ENCODE data around the gene SLC5A1.
"Not testable (repeated sequence)": the region's sequence is repeated elsewhere in the genome, so short reads cannot be mapped to it uniquely, and the experiment has no call there.

SLC5A1 gene

DNA sequence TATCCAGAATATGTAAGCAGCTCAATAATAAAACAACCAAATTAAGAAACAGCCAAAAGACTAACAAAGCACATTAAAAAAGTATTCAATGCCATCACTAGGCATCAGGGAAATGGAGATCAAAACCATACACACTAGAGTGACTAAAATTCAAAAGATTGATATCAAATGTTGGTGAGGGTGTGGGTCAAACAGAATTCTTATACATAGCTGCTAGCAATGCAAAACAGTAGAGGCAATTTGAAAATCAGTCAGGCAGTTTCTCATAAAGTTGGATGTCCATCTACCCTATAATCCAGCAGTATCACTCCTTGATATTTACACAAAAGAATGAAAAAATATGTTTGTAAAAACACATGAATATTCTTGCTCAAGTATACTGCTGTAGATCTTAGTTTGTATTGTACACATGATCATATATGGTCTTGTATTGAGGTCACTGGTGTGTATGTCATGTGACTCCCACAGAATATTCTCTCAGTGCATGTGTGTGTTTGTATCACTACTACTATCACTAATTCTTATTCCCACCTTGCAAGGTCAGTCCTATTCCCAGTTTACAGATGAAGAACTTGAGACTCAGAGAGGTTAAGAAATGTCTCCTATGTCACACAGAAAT, 54.9 kb downstream of the SLC5A1 start:
- no peak for DNase-seq

DNA sequence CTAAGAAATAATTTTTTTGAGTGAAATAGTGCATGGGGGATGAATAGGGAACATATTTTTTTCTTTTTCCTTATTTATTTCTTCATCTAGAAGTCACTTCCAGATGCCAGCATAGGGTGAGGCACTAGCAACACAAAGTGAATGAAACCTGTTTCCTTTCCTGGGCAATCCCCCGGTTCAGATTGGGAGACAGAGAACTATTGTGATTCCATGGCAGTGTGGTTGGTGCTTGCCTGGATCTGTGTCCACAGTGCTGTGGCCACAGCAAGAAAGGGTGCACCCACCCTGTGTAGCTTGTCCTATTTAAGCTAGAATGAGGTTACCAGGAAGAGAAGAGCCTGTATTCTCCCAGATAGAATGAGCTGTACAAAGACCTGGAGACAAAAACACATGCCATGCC, 57.6 kb downstream of the SLC5A1 start:
- DNase-seq, result no peak

DNA sequence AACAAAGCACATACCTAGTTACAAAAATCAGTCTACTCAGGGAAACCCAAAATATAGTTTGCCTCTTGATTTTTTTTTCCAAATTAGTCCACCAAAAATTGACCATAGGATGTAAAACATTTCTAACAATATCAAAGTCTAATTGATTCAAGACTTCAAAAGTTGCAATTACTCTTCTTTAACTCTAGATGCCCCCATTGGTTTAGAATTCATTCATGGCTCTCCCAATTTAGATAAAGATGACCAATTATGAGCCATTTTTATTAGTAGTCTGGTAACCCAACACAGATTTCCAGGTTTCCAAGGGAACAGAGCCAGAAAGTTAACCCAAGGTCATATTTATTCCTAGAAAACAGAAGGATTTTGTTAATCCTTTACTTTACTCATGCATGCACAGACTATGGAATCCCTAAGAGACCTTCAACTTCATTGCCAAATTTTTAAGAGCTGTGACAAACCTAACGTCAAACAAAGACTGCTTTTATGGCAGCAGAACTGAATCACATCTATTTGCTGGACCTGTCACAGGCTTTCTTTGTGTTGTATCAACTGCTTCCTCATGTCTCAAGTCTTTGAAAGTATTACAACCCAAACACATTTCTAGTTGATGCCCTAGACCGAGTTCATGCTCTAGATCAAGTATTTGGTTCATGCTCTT, 60.7 kb downstream of the SLC5A1 start:
- peak; percentile 9 for DNase-seq

DNA sequence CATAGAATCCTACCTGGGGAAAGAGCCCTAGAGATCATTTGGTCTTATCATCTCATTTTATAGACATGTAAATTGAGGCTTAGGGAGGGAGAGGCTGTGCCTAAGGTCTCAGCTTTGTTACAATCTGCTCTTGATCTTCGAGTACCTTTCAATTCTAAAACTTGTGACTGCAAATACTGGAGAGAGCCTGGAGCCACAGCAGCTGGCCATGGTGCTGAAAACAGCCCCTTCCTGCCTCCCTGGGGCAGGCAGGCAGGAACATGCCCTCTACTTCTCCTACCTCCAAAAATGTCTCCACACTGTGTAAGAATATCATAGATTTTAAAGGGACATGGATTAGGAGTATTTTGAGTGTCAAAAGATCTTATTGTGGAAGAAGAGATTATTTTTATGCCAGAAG, 63.9 kb downstream of the SLC5A1 start:
- no peak for DNase-seq

DNA sequence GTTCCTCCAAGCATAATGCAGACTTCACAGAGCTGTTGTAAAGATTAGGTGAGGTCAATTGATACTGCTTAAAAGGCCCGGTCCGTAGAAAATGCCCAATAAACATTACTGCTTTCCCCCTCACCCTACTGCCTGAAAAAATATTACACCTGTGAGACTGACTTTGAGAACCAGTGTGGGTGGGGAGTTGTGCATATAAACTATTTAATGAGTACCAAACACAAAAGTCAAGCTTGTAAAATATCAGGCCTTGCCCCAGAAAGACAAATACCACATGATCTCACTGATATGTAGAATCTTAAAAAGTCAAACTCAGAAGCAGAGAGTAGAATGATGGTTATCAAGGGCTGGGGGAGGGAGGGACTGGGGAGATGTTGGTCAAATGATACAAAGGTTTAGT, 69.3 kb downstream of the SLC5A1 start:
- DNase-seq, result no peak

DNA sequence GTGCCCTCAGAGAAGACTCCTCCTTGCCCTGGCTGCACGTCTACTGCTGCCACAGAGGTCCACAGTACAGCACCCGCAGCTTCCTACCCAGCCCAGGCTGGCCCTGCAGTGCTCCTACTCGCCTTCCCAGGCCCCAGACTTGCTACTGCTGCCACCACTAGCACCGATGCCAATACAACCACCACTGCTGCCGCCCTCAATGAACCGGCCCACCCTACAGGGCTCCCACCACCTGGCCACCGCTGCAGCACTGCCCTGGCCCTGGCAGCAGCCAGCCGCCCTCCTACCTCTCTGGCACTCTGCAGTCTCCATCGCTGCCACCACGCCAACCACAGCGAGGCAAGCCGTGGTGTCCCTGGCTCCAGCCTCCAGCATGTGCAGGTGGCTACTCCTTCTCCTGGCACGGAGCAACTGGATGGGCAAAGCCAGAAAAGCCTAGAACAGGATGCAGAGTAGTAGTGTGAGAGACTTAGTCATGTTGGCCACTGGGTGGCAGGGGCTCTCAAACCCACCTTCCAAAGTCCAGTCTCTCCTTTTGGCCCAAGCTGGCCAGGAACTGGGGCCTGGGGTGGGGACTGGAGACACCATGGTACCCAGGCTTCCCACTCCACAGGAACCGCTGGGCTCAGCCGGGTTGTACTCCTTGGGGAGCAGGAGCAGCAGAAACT, 76.6 kb downstream of the SLC5A1 start:
- DNase-seq, result no peak

DNA sequence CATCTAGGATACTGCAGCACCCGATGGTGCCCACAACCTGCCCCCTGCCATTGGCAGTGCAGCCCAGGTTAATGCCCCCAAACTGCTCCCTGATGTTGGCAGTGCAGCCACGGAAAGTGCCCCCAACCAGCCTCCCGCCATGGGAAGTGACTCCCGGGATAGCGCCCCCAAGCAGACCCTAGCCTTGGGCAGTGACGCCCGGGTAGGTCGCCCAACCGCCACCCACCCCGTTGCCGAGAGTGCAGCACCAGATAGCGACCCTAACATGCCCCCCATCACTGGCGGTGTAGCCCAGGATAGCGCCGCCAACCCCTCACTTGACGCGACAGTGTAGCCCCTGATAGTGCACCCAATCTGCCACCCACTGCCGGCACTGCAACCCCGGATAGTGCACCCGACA, 77.5 kb downstream of the SLC5A1 start:
- DNase-seq, result no peak

DNA sequence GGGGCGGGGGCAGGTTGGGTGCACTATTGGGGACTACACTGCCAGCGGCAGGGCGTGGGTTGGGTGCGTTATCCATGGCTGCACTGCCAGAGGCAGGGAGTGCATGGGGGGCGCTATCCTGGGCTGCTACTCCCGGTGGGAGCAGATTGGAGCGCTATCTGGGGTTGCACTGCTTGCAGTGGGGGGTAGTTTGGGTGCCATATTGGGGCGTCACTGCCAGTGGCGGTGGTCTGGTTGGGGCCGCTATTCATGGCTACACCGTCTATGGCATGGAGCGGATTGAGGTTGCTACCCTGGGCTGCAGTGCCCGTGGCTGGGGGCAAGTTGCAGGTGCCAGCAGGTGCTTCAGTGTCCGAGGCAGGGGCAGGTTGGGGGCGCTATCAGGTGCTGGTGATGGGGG, 79.8 kb downstream of the SLC5A1 start:
- DNase-seq, result no peak

DNA sequence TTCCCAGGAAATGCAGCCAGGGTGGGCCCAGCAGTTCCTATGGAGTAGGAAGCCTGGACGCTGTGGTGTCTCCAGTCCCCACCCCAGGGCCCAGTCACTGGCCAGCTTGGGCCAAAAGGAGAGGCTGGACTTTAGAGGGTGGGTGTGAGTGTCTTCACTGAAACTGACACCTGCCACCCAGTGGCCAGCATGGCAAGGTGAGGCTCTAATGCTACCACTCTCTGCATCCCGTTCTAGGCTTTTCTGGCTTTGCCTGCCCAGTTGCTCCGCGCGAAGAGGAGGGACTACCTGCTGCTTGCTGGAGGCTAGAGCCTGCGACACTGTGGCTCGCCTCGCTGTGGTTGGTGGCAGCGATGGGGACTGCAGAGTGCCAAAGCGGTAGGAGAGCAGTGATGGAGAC, 80.6 kb downstream of the SLC5A1 start:
- DNase-seq, result no peak

DNA sequence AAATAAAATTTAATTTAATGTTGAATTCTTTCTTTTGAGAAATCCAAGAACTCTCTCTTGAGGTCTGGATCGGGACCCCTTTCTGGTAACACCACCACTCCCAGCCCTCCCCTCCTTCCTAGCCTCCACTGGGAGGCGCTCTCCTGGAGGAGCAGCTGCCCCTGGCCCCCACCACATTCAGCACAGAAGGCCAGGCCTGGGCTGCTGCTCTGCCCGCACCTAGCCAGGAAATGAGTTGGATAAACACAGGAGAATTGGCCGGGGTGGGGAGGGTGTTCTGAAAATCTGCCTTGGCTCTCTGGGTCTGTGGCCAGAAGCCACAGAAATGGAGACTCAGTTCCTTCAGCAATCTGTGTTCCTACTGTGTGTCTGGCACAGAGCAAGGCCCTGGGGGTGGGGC, 84.8 kb downstream of the SLC5A1 start:
- DNase-seq, result no peak

DNA sequence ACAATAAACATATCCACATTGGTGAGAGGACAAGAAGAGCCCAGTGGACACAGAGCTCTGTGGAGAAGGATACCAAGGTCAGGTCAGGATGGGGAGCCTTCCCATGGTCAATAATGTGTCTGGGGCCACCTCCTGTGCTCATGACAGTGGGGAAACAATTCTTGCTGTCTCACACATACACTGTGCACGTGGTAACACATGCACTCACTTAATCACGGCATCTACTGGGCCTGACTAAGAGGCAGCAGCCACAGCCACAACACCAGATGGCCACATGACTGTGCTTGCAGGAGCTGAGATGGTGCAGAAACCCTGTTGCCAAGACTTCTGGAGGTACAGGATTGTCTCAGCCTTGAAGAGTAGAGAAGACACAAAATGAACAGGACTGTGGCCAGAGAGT, 87.4 kb downstream of the SLC5A1 start:
- no peak for DNase-seq

DNA sequence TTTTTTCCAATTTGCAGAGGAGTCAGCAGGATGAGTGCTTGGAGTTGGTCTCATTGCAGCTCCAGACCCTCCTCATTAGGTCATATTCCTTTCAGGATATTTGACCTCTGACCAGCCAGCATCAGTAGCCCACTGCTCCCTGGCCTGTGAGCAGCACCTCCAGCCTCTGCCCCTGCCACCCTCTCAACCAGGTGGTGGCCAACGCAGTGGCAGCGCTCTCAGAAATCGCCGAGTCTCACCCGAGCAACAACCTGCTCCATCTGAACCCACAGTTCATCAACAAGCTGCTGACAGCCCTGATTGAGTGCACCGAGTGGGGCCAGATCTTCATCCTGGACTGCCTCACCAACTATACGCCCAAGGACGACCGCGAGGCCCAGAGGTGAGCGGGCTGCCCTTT, 89.1 kb downstream of the SLC5A1 start:
- no peak for DNase-seq

DNA sequence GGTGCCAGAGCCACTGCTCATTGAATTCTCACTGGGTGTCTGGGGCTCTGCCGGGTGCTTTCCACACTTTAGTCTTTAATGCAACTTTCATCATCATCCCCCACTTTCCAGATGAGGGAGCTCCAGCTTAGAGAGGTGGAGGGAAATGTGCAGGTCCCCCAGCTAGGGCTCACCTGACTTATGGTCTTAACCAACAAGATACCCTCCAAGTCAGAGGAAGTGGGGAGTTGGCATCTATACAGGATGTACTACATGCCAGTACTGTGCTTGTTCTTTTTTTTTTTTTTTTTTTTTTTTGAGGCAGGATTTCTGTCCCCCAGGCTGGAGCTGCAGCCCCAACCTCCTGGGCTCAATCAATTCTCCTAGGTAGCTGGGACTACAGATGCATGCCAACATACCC, 89.7 kb downstream of the SLC5A1 start:
- DNase-seq, result no peak

DNA sequence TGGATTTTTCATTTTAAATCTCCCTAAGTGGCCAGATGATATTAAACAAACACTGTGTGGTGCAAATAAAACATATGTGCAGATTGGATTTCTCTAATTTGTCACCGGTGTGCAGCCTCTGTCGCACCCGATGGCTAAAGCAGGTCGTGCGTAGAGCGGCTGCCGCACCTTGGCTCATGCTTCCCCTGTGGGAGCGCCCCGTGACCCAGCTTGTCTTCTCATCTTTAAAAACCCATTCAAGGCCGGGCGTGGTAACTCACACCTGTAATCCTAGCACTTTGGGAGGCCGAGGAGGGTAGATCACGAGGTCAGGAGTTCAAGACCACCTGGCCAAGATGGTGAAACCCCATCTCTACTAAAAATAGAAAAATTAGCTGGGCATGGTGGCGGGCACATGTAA, 91.7 kb downstream of the SLC5A1 start:
- not testable (repeated sequence) for DNase-seq

DNA sequence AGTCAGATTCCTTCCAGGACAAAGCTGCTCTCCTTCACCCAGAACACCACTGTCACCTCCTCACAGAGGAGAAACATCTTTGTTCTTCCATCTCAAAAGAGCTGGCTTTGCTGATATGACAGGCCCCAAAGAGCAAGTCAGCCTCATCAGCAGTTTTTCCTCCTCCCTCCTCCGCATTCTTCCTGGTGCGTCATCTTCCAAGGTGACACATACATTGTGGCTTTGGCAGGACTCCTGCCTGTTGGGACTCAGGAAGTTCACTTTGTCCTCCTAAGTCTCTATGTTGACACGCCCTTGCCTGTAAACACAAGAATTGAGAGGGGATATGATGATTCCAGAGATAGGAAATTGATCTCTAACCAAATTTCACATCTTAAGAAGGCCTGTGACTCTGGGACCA, 92.9 kb downstream of the SLC5A1 start:
- not testable (repeated sequence) for DNase-seq

DNA sequence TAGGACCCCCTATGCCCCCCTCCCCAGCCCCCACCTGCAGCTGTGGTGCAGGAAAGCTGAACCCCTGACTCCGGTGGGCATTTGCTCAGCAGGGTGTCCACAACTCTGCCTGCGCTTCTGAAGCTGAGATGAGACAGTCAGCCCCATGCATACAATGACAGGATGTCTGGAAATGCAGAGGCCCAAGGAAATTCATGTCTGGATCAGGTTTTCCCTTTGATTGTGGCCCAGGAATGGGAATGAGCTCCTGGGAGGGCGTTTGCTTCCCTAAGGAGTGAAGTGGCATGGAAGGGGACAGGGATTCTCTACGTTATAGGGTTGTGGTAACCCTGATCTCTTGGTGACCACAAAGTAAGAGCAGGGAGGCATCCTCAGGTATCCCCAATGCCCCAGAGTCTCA, 93.8 kb downstream of the SLC5A1 start:
- DNase-seq, result not testable (repeated sequence)

DNA sequence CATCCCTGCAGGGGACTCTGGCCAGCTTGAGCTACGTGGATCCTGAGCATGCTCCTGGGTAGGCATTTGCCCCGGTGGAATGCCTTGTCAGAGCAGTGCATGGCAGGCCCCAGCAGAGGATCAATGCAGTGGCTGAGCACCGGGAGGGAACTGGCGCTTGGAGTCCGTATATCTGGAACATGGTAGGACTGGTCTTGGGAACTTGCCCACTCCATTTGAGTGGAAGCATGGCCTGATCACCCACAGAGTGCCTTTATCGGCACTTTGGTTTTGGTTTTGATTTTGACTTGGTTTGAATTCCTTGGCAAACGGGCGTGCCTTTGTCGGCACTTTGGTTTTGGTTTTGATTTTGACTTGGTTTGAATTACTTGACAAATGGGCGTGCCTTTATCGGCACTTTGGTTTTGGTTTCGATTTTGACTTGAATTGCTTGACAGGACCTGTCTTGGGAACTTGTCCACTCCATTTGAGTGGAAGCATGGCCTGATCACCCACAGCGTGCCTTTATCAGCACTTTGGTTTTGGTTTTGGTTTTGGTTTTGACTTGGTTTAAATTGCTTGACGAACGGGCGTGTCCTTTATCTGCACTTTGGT, 94.8 kb downstream of the SLC5A1 start:
- DNase-seq, result peak; percentile 33

DNA sequence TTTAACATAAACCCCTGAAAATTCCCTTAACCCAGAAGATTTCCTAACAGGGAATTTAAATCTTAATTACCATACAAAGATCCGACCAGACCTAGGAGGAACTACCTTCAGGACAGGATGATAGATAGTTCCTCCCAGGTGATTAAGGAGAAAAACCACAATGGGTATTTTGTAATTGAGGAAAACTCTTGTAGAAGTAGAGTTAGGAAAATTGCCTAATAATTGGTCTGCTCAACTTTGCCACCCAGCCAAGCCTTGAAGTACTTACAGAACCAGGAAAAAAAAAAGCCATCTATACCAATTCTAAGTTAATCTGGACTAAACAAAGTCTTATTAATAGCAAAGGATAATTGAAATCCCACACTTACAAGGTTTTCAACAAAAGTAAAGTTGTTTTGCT, 95.5 kb downstream of the SLC5A1 start:
- DNase-seq, result not testable (repeated sequence)

DNA sequence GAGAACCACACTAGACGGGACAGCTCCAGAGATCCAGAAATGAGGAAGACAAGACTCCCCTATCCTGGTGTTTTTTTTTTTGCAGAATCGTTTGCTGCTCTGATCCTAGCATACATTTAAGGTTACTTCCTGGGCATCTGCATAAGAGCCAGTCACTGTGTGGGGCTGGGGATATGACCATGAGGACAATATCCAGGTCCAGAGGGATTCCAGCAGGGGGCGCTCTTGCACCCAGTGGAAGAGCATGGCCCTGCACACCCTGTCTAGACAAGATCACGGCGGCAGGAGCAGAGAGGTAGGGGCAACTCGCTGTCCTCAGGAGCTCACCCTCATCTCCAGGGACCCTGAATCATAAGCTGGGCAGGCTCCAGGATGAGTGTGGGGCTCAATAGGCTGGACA, 97.6 kb downstream of the SLC5A1 start:
- DNase-seq, result not testable (repeated sequence)

DNA sequence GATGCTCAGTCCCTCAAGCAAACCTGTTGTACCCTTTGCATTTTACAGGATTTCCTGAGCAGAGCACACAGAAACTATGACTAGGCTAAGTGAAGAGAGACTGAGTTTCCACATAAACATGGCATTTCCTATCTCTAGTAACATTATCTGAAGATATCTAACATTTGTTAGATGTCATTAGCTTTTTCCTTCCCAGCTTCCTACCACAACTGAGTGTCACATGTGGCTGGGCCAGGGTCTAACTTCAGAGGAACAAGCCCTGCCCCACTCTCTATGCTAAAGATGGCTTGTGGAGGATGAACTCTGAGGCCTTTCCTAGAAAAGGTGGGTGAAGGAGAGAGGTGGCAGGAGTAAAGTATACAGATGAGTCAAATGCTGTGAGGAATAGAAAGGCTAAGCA, 99.5 kb downstream of the SLC5A1 start:
- no peak for DNase-seq

DNA sequence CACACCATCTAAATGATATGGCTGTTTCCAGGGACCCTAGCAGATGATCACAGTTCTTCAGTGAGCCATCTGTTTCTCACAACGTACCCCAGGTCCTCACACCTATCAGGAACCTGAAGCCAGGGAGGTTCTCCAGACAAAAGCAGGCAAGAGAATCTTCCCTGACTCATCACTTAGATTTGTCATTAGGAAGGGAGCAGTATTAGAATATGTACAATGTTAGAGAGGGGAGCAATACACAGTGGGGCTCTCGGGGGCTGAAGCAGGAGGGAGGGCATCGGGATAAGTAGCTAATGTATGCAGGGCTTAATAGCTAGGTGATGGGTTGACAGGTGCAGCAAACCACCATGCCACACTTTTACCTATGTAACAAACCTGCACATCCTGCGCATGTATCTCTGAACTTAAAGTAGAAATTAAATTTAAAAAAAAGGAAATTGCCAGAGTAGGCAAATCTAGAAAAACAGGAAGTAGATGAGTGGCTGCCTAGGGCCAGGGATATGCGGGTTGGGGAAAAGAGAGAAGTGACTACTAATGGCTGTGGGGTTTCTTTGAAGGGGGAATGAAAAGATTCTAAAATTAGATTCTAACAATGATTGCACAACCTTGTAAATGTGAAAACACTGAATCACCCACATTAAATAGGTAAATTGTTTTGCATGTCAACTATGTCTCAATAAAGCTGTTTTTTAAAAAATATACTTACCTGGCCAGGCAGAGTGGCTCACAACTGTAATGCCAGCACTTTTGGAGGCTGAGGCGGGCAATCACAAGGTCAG, 101.6 kb downstream of the SLC5A1 start:
- no peak for DNase-seq

DNA sequence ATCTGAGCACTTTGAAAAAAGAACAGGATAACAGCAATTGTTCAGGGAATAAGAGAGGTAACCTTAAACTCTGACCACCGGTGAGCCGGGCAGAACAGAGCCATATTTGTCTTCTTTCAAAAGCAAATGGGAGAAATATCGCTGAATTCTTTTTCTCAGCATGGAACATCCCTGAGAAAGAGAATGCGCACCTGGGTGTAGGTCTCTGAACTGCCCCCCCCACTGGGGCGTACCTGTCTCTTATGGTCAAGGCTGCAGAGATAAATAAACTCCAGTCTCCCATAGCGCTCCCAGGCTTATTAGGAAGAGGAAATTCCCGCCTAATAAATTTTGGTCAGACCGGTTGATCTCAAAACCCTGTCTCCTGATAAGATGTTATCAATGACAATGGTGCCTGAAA, 104.1 kb downstream of the SLC5A1 start:
- not testable (repeated sequence) for DNase-seq

DNA sequence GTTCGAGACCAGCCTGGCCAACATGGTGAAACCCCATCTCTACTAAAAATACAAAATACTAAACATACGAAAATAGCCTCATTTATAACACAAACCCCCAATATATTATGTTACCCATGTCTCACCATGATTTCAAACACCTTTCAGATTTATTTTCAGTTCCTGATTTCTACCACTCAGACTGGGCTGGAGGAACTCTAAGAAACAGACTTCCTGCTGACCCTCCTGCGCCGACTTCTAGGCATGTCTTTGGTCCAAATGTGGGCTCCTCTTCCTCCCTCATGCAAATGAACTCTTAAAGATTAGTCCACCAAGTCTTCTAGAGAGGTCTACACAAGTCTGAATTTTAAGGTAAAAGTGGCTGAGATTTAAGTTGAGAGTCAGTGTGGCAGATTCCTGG, 105.3 kb downstream of the SLC5A1 start:
- not testable (repeated sequence) for DNase-seq
